ENCODE results near the gene NFIA. TPM values are rescaled to one million over a fixed set of nuclear protein-coding genes. Genes with fewer than 3 reads are reported as not detected.

Gene NFIA
- total and polyA plus RNA-seq, 2 of the 13 experiments (the other 11 are each of a cell fraction or from before 2014, with no cell fraction given) = 14.7 to 28.5 TPM

DNA sequence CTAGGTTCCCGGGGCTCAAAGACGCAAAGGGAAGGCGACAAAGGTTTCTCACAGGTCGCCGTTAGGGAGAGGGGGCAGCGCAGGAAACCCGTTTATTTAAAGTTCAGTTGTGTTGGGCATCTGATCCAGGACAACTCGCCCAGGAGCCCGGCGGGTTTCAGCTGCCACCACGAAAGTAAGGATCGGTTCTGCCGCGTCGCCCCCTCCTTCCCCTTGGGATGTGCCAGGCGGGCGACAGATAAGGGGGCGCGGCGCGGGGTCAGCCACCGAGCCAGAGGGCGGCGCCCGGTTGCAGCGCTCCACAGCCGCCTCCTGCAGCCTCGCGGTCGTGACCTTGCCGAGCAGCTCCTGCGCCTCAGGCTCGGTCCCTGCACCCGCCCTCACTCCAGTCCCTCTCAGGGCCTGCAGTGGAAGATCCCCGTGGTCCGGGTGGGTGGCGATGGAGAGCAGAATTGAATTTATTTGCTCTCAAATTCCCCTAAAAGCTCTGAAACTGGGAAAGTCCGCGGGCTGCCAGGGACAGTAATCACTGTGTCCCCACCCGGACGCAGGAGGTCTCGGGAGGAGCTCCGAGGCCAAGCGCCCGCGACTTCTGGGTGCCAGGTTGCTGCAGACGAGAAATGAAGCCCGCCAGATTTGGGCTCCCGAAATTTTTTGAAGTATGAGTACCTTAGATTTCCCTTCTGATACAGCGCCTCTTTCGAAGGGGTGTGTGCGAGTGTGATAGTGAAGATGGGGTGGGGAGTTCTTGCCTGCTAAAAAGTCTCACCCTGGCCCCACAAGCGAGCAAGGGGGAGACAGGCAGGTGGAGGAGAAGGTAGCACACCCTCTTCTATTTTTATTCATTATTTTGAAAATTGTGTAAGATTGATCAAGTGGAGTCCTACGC lies 28.4 kb upstream of the NFIA start (continued):
- TF ChIP-seq, protein P1, sequence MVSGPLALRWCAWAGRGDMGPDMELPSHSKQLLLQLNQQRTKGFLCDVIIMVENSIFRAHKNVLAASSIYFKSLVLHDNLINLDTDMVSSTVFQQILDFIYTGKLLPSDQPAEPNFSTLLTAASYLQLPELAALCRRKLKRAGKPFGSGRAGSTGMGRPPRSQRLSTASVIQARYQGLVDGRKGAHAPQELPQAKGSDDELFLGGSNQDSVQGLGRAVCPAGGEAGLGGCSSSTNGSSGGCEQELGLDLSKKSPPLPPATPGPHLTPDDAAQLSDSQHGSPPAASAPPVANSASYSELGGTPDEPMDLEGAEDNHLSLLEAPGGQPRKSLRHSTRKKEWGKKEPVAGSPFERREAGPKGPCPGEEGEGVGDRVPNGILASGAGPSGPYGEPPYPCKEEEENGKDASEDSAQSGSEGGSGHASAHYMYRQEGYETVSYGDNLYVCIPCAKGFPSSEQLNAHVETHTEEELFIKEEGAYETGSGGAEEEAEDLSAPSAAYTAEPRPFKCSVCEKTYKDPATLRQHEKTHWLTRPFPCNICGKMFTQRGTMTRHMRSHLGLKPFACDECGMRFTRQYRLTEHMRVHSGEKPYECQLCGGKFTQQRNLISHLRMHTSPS (CRISPR knock-in tag; IDR thresholded peaks at IDR 0.05; ENCODE audit: low read depth) = no peak
- no peak for TF ChIP-seq NR2F6 (IDR thresholded peaks at IDR 0.05)
- peak; percentile 61; the same call in 1 of the 2 replicates for TF ChIP-seq NR2F6 (CRISPR knock-in tag; IDR thresholded peaks at IDR 0.05)
- no peak for TF ChIP-seq ZNF121 (CRISPR knock-in tag; IDR thresholded peaks at IDR 0.05)
- no peak for TF ChIP-seq ATF7-NPFF (CRISPR knock-in tag; IDR thresholded peaks at IDR 0.05; ENCODE audit: low read depth)
- TF ChIP-seq ATM (IDR thresholded peaks at IDR 0.05; ENCODE audit: borderline replicate concordance) = no peak
- TF ChIP-seq BCL6 (CRISPR knock-in tag; IDR thresholded peaks at IDR 0.05) = no peak
- no peak for TF ChIP-seq CCDC6 (CRISPR knock-in tag; IDR thresholded peaks at IDR 0.05)
- no peak for TF ChIP-seq ZNF562 (CRISPR knock-in tag; IDR thresholded peaks at IDR 0.05; ENCODE audit: borderline replicate concordance)
- no peak for TF ChIP-seq ZNF7 (CRISPR knock-in tag; IDR thresholded peaks at IDR 0.05)
- TF ChIP-seq XRCC5 (optimal IDR thresholded peaks at IDR 0.05; ENCODE audit: low read length) = peak; percentile 54
- TF ChIP-seq SOX13 (IDR thresholded peaks at IDR 0.05) = no peak
- peak in 1 of 2 experiments; percentile 29; a peak in 1 of 4 replicates for TF ChIP-seq SOX13 (CRISPR knock-in tag; conservative IDR thresholded peaks at IDR 0.05 in 1 of 2, IDR thresholded peaks at IDR 0.05 in 1 of 2)
- no peak for TF ChIP-seq SMYD3 (CRISPR knock-in tag; IDR thresholded peaks at IDR 0.05)
- TF ChIP-seq, protein P2, sequence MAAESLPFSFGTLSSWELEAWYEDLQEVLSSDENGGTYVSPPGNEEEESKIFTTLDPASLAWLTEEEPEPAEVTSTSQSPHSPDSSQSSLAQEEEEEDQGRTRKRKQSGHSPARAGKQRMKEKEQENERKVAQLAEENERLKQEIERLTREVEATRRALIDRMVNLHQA (CRISPR knock-in tag; IDR thresholded peaks at IDR 0.05) = no peak
- no peak for TF ChIP-seq SYNCRIP (IDR thresholded peaks at IDR 0.05; ENCODE audit: insufficient read depth, low read depth, low read length)
- no peak for TF ChIP-seq CBX5 (CRISPR knock-in tag; IDR thresholded peaks at IDR 0.05; ENCODE audit: borderline replicate concordance)
- TF ChIP-seq MXD4 (CRISPR knock-in tag; IDR thresholded peaks at IDR 0.05) = no peak
- TF ChIP-seq ZFAT (CRISPR knock-in tag; conservative IDR thresholded peaks at IDR 0.05) = no peak
- TF ChIP-seq, protein P3, sequence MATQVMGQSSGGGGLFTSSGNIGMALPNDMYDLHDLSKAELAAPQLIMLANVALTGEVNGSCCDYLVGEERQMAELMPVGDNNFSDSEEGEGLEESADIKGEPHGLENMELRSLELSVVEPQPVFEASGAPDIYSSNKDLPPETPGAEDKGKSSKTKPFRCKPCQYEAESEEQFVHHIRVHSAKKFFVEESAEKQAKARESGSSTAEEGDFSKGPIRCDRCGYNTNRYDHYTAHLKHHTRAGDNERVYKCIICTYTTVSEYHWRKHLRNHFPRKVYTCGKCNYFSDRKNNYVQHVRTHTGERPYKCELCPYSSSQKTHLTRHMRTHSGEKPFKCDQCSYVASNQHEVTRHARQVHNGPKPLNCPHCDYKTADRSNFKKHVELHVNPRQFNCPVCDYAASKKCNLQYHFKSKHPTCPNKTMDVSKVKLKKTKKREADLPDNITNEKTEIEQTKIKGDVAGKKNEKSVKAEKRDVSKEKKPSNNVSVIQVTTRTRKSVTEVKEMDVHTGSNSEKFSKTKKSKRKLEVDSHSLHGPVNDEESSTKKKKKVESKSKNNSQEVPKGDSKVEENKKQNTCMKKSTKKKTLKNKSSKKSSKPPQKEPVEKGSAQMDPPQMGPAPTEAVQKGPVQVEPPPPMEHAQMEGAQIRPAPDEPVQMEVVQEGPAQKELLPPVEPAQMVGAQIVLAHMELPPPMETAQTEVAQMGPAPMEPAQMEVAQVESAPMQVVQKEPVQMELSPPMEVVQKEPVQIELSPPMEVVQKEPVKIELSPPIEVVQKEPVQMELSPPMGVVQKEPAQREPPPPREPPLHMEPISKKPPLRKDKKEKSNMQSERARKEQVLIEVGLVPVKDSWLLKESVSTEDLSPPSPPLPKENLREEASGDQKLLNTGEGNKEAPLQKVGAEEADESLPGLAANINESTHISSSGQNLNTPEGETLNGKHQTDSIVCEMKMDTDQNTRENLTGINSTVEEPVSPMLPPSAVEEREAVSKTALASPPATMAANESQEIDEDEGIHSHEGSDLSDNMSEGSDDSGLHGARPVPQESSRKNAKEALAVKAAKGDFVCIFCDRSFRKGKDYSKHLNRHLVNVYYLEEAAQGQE (IDR thresholded peaks at IDR 0.05; ENCODE audit: borderline replicate concordance in 1 of 2, low read depth in 1 of 2, low read length in 2 of 2) = no peak
- no peak for TF ChIP-seq SOX5 (CRISPR knock-in tag; IDR thresholded peaks at IDR 0.05; ENCODE audit: borderline replicate concordance)
- TF ChIP-seq, protein P4, sequence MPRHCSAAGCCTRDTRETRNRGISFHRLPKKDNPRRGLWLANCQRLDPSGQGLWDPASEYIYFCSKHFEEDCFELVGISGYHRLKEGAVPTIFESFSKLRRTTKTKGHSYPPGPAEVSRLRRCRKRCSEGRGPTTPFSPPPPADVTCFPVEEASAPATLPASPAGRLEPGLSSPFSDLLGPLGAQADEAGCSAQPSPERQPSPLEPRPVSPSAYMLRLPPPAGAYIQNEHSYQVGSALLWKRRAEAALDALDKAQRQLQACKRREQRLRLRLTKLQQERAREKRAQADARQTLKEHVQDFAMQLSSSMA (CRISPR knock-in tag; IDR thresholded peaks at IDR 0.05) = no peak
- TF ChIP-seq, protein P5, sequence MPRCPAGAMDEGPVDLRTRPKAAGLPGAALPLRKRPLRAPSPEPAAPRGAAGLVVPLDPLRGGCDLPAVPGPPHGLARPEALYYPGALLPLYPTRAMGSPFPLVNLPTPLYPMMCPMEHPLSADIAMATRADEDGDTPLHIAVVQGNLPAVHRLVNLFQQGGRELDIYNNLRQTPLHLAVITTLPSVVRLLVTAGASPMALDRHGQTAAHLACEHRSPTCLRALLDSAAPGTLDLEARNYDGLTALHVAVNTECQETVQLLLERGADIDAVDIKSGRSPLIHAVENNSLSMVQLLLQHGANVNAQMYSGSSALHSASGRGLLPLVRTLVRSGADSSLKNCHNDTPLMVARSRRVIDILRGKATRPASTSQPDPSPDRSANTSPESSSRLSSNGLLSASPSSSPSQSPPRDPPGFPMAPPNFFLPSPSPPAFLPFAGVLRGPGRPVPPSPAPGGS (CRISPR knock-in tag; IDR thresholded peaks at IDR 0.05) = no peak
